Effector memory CD4-positive, alpha-beta T cell (primary cell): ENCODE measurements around the gene KCNT2.

ENCODE experiments used
- DNase-seq, 3 donors: peaks; one replicate each; pipeline ENCODE4 v3.0.0-alpha.2; 2020
- H3K27ac ChIP-seq: 2 replicates; pipeline ENCODE4 v1.7.0; 2013; ENCODE audit warnings: mild to moderate bottlenecking, low read length, moderate library complexity; ENCODE audit not compliant: insufficient read depth, poor library complexity, severe bottlenecking
- H3K27me3 ChIP-seq: replicated peaks from 2 replicates; pipeline ENCODE4 v1.7.0; 2013; ENCODE audit warnings: mild to moderate bottlenecking, low read length; ENCODE audit not compliant: insufficient read depth, control insufficient read depth, poor library complexity, severe bottlenecking
- H3K36me3 ChIP-seq: 2 replicates; pipeline ENCODE4 v1.7.0; 2013; ENCODE audit warnings: mild to moderate bottlenecking, low read length, moderate library complexity; ENCODE audit not compliant: control insufficient read depth, insufficient read depth
- H3K4me1 ChIP-seq: 2 replicates; pipeline ENCODE4 v1.7.0; 2013; ENCODE audit warnings: low read length, mild to moderate bottlenecking; ENCODE audit not compliant: control insufficient read depth, insufficient read depth, poor library complexity, severe bottlenecking
- H3K4me3 ChIP-seq: 2 replicates; pipeline ENCODE4 v1.7.0; 2013; ENCODE audit warnings: low read length, low read depth, mild to moderate bottlenecking; ENCODE audit not compliant: insufficient read depth, poor library complexity, severe bottlenecking
- H3K9me3 ChIP-seq: 2 replicates; pipeline ENCODE4 v1.7.0; 2013; ENCODE audit warnings: mild to moderate bottlenecking, low read length, moderate library complexity; ENCODE audit not compliant: control insufficient read depth

The KCNT2 gene

DNA sequence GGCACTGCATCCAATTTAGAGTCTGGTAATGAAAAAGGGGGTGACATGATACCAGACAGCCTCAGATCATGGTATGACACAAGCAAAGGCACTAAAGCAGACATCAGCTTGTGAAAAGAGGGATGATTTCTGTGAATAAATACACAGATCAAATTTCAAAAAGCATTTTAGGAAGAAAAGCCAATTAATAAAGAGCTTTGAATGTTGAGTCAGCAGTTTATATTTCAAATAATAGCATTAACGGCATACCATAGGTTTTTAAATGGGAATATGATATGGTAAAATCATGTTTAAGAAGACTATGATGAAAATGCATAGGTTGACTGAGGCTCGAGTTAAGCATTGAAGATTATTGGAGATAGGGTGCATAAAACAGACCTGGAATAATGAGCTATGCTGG lies 13.5 kb downstream of the KCNT2 start:
- no peaks in the 10 kb centered on the region for H3K36me3 ChIP-seq
- no peaks in the 10 kb centered on the region for H3K4me1 ChIP-seq
- no peaks in the 10 kb centered on the region for H3K9me3 ChIP-seq

DNA sequence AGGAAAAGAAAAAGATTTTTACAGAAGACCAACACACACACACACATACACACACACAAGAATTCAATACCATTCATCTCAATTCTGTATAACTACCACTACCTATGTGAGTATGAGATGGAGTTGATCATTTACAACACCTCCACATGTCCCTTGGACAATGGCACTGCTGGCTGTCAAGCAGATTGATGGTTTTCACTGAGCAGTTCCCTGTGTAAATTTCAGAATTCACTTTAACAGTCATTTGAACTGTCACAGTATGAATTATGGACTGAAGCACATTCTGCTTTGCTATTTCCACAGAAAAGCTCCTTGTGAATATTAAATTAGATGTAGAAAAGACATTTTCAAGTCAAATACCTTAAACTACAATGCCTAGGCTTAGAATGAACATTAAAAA lies 14.3 kb downstream of the KCNT2 start:
- Histone ChIP-seq H3K36me3 (no peaks in the 10 kb centered on the region), H3K4me1 (no peaks in the 10 kb centered on the region), H3K9me3 (no peaks in the 10 kb centered on the region), H3K27ac (no peak overlapping the region), H3K27me3 (no peaks in the 10 kb centered on the region), H3K4me3 (no peak overlapping the region)
- no peak for DNase-seq

More for the DNA sequence above, 13.5 kb downstream of the KCNT2 start:
- no peak overlapping the region for H3K4me3 ChIP-seq
- H3K27ac ChIP-seq, result no peak overlapping the region
- DNase-seq, result no peak
- no peaks in the 10 kb centered on the region for H3K27me3 ChIP-seq

DNA sequence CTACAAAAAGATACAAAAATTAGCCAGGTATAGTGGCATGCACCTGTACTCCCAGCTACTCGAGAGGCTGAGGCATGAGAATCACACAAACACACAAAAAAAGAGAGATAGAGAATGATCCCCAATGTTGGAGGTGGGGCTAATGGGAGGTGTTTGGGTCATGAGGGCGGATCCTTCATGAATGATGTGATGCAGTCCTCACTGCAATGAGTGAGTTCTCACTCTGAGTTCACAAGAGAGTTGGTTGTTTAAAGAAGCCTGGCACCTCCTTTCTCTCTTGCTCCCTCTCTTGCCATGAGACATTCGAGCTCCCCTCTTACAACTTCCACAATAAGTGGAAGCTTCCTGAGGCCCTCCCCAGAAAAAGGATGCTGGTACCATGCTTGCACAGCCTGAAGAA lies 17.3 kb downstream of the KCNT2 start:
- H3K9me3 ChIP-seq, result no peaks in the 10 kb centered on the region
- H3K4me1 ChIP-seq, result no peaks in the 10 kb centered on the region
- no peak for DNase-seq
- no peaks in the 10 kb centered on the region for H3K36me3 ChIP-seq
- H3K27me3 ChIP-seq, result no peaks in the 10 kb centered on the region
- H3K4me3 ChIP-seq, result no peak overlapping the region
- no peak overlapping the region for H3K27ac ChIP-seq

DNA sequence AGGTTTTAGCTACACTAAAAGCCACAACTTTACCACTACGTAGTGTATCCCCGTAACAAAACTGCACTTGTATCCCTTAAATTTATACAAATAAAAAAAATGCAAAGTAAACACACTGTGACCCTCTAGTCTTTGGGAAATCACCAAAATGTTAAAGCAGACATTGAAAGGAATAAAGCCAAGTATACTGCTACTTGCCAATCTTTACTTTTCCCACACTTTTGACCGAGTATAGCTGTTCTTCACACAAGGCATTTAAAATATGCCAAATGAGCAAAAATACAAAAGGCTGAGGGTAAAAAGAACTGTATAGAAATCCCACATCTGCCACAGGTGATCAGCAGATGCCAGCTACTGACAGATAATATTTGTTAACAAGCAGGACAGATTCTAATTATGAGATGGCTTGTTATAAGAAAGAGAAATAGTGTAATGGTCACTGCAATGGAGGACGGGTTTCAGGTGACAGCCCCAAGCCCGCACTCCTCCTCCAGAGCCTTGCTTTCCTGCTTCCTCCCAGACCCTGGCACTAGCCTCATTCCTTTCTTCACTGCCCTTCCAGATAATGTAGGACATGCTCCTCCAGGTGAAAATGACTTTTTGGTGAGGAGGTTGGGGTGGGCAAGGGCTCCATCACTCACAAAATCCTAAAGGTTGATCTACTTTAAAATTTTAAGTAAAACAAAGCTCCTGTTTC lies 18.1 kb downstream of the KCNT2 start:
- Histone ChIP-seq H3K4me3 (no peak overlapping the region), H3K4me1 (no peaks in the 10 kb centered on the region), H3K9me3 (no peaks in the 10 kb centered on the region)

DNA sequence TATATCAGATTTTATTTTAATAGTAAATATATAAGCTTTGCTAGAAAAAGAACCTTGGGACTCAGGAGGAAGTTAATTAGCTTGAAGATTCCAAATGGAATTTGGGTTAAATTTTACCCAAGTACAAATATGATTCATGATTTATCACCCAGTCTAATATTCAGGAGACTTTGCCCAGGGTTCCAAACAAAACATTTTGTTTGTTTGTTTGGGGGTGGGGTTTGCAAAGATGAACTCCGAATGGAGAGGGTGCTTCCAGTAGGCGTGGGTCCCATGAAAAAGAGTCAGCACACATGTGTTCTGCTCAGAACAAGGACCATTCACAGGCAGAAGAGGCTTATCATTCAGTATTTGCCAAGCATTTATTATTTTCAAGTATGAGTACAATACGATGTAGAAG lies 23.5 kb downstream of the KCNT2 start:
- no peaks in the 10 kb centered on the region for H3K36me3 ChIP-seq
- H3K4me3 ChIP-seq, result no peak overlapping the region
- H3K27me3 ChIP-seq, result no peaks in the 10 kb centered on the region
- DNase-seq, result no peak
- no peaks in the 10 kb centered on the region for H3K4me1 ChIP-seq
- no peak overlapping the region for H3K27ac ChIP-seq
- no peaks in the 10 kb centered on the region for H3K9me3 ChIP-seq

More for the DNA sequence above, 18.1 kb downstream of the KCNT2 start:
- DNase-seq, result no peak
- no peaks in the 10 kb centered on the region for H3K36me3 ChIP-seq
- no peak overlapping the region for H3K27ac ChIP-seq
- H3K27me3 ChIP-seq, result no peaks in the 10 kb centered on the region

DNA sequence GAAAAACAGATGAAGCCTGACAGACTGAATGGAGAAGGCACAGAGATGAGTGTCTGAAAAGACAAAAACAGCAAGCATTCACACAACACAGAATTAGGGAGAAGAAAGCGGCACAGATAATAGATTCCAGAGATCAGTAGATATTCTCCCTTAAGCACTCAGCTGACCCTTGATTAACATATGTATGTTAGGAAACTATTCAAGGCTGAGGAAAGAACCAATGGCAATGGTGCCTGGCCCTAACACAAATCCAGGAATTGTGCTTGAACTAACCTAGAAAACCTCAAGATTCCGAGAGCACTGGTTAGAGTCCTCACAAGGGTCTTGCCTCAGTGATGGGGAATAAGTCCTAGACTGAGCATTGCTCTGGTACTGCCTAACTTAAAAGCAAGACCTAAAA lies 30.9 kb downstream of the KCNT2 start:
- DNase-seq, result no peak
- Histone ChIP-seq H3K27me3 (no peaks in the 10 kb centered on the region), H3K9me3 (no peaks in the 10 kb centered on the region), H3K4me3 (no peak overlapping the region), H3K36me3 (no peaks in the 10 kb centered on the region), H3K27ac (no peak overlapping the region), H3K4me1 (no peaks in the 10 kb centered on the region)

DNA sequence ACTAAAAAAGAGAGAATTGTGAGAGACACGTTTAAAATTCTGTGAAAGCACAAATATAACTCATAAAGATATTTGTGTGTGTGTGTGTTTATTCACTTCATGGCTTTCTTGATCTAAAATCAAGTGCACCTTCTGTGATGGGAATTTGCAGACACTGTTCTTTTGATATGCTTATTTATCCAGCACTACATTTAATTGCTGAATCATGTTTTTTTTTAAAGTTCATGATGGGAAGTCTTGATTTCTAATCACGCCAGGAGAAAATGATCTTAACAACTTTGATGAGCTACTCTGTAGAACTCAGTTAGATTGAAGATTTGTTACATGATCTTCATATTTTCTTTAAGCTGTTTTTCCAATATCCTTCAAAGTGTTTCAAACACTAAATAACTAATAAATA lies 35.0 kb downstream of the KCNT2 start:
- Histone ChIP-seq H3K36me3 (no peaks in the 10 kb centered on the region), H3K4me1 (no peaks in the 10 kb centered on the region), H3K4me3 (no peak overlapping the region), H3K27me3 (no peaks in the 10 kb centered on the region), H3K27ac (no peak overlapping the region), H3K9me3 (no peaks in the 10 kb centered on the region)
- no peak for DNase-seq

DNA sequence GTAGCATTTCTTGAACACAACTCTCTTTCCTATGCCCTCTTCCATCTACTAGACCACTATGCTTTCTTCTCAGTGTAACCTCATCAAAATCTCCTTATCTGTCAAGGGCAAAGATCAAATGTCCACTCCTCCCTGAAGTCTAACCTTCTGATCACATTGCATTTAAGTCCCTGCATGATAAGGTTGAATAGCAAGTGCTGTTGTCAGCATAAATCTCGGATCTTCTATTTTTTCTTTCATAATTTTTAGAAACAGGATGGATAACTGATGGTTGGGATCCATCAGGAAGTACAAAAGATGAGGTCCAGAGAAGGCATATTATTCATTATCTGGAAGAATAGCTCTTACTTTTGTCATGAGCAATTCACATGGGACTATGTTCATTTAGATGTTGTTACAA lies 41.0 kb downstream of the KCNT2 start:
- H3K9me3 ChIP-seq, result no peaks in the 10 kb centered on the region
- H3K36me3 ChIP-seq, result no peaks in the 10 kb centered on the region
- no peak overlapping the region for H3K27ac ChIP-seq
- no peak for DNase-seq
- no peaks in the 10 kb centered on the region for H3K27me3 ChIP-seq
- H3K4me1 ChIP-seq, result no peaks in the 10 kb centered on the region
- H3K4me3 ChIP-seq, result no peak overlapping the region

DNA sequence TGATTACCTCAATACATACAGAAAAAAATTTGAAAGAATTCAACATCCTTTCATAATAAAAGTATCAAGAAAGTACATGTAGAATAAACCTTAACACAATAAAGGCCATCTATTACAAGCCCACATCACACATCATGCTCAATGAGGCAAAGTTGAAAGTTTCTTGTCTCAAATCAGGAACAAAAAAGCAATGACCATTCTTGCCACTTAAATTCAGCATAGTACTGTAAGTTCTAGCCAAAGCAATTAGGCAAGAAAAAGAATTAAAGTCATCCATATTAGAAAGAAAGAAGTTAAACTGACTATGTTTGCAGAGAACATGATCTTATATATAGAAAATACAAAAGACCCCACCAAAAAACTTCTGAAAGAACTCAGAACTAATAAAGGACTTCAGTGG lies 44.5 kb downstream of the KCNT2 start:
- Histone ChIP-seq H3K4me3 (no peak overlapping the region), H3K27ac (no peak overlapping the region), H3K4me1 (no peaks in the 10 kb centered on the region), H3K9me3 (no peaks in the 10 kb centered on the region), H3K27me3 (no peaks in the 10 kb centered on the region), H3K36me3 (no peaks in the 10 kb centered on the region)
- no peak for DNase-seq

DNA sequence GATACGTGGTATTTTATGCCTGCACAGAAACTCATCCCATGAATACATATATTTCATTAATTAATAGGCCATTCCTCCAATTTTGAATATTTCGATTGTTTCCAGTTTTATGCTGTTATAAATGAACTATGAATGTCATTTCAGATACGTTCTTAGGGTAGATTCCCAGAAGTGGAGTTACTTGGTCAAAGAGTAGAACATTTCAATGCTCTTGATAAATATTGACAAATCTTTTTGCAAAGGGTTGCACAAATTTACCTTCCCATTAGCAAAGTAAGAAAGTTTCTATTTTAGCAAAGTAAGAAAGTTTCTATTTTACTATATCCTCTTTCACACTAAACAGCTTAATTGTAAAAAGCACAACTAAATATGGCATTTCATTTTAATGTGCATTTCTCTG lies 48.9 kb downstream of the KCNT2 start:
- DNase-seq, result no peak
- H3K36me3 ChIP-seq, result no peaks in the 10 kb centered on the region
- H3K27me3 ChIP-seq, result no peaks in the 10 kb centered on the region
- no peaks in the 10 kb centered on the region for H3K4me1 ChIP-seq
- H3K4me3 ChIP-seq, result no peak overlapping the region
- no peaks in the 10 kb centered on the region for H3K9me3 ChIP-seq
- no peak overlapping the region for H3K27ac ChIP-seq
